NCI-H1092 treated with DMSO at 0.1 percent for 48 hours (cell line): ENCODE measurements around the gene PTPRM.
A peak's percentile ranks its signal among the peaks of the same experiment; 100 is the strongest.

ENCODE experiments used
- DNase-seq: peaks from one replicate; lab custom pipeline; 2025; lab: John Stamatoyannopoulos, UW

Gene PTPRM

GRCh38 chr18:7755753-7756475 lies 188.8 kb downstream of the PTPRM start:
- DNase-seq, result peak; percentile 1

GRCh38 chr18:7757175-7757574 lies 190.1 kb downstream of the PTPRM start:
- DNase-seq, result no peak

- peak; percentile 16 for DNase-seq
These were observed 191.6 kb downstream of the PTPRM start for GRCh38 chr18:7758764-7759163.

- peak; percentile 42 for DNase-seq
These were observed 194.1 kb downstream of the PTPRM start for GRCh38 chr18:7760967-7761948.

- no peak for DNase-seq
These were observed 197.3 kb downstream of the PTPRM start for GRCh38 chr18:7764405-7764804.

GRCh38 chr18:7766346-7766745 lies 199.2 kb downstream of the PTPRM start:
- DNase-seq, result no peak

- no peak for DNase-seq
These were observed 199.7 kb downstream of the PTPRM start for GRCh38 chr18:7766817-7767216.

GRCh38 chr18:7770908-7771307 lies 203.8 kb downstream of the PTPRM start:
- no peak for DNase-seq

GRCh38 chr18:7772510-7772888 lies 205.4 kb downstream of the PTPRM start:
- no peak for DNase-seq

GRCh38 chr18:7772951-7773350 lies 205.8 kb downstream of the PTPRM start:
- no peak for DNase-seq

- no peak for DNase-seq
These were observed 208.0 kb downstream of the PTPRM start for GRCh38 chr18:7775128-7775527.

GRCh38 chr18:7775843-7776242 lies 208.7 kb downstream of the PTPRM start:
- no peak for DNase-seq

- DNase-seq, result no peak
These were observed 211.1 kb downstream of the PTPRM start for GRCh38 chr18:7778181-7778580.

GRCh38 chr18:7779211-7779610 lies 212.1 kb downstream of the PTPRM start:
- no peak for DNase-seq

GRCh38 chr18:7784171-7784570 lies 217.1 kb downstream of the PTPRM start:
- no peak for DNase-seq

- no peak for DNase-seq
These were observed 219.5 kb downstream of the PTPRM start for GRCh38 chr18:7786569-7786968.

- DNase-seq, result no peak
These were observed 220.2 kb downstream of the PTPRM start for GRCh38 chr18:7787339-7787738.

- peak; percentile 11 for DNase-seq
These were observed 222.9 kb downstream of the PTPRM start for GRCh38 chr18:7789856-7790552.

- no peak for DNase-seq
These were observed 226.0 kb downstream of the PTPRM start for GRCh38 chr18:7793100-7793499.

GRCh38 chr18:7803956-7804469 lies 236.9 kb downstream of the PTPRM start:
- no peak for DNase-seq

- DNase-seq, result no peak
These were observed 238.0 kb downstream of the PTPRM start for GRCh38 chr18:7805096-7805495.

GRCh38 chr18:7805880-7806279 lies 238.8 kb downstream of the PTPRM start:
- DNase-seq, result no peak
